Esophagus muscularis mucosa (tissue), 4 donors: ENCODE measurements around the gene RACGAP1.

Experiments
- EP300 ChIP-seq: sonication (generic); formaldehyde crosslinking; IDR thresholded peaks from one replicate; pipeline ENCODE4 v1.6.1; 2017; ENCODE audit warnings: antibody characterized with exemption
- POLR2A ChIP-seq: fragments of 450-650 bp; IDR thresholded peaks from one replicate; pipeline ENCODE4 v1.6.1; 2017; ENCODE audit warnings: antibody characterized with exemption, moderate library complexity, mild to moderate bottlenecking, low read depth
- POLR2AphosphoS5 ChIP-seq, 2 donors: sonication (generic); formaldehyde crosslinking; IDR thresholded peaks; one replicate each; pipeline ENCODE4 v1.6.1; 2017; ENCODE audit warnings: antibody characterized with exemption in 2 of 2
- TF ChIP-seq, protein P1 (sequence below), 3 experiments: fragments of 200-600 bp in 2 of 3; fragments of 450-650 bp in 1 of 3; sonication (generic) in 2 of 3; IDR thresholded peaks; one replicate each; pipeline ENCODE4 v1.5.1; 2017 to 2019; ENCODE audit warnings: antibody characterized with exemption in 3 of 3, mild to moderate bottlenecking in 2 of 3, moderate library complexity in 1 of 3

DNA sequence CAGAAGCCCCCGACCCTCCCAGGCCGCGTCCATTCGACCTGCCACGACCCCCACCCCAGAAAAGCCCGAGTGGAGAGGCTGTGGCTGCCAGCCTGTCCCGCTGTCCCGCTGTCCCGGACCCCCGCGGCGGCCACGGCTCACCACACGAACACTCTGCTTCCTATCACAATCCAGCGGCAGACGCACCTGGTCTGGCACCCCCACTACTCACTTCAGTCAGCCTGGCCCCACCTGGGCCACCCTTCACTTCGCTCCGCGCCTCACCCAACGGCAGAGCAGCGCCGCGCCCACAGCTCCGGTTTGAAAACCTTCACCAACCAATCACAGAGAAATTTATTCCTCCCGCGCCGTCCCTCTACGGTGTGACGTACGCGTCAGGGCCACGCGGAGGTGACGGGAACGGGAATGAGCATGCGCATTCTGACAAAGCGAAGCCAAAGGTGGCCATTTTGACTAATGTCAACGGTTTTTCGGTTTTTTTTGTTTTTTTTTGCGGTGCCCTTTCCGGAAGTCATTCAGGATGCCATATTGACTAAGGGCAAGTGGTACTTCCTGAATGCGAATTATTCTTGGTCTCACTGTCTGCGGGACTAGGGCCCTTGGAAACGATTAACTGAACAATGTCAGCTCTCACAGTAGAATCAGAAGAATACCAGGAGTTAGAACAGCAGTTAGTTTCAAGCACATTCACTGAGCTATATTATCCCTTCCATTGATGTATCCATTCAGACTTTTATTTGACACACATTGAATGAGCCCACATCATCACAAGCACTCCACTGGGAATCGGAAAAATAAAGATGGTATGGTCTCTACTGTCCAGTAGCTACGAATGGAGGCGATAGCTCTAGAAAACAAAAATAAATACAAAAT is at the start of gene RACGAP1:
- TF ChIP-seq, protein P1, sequence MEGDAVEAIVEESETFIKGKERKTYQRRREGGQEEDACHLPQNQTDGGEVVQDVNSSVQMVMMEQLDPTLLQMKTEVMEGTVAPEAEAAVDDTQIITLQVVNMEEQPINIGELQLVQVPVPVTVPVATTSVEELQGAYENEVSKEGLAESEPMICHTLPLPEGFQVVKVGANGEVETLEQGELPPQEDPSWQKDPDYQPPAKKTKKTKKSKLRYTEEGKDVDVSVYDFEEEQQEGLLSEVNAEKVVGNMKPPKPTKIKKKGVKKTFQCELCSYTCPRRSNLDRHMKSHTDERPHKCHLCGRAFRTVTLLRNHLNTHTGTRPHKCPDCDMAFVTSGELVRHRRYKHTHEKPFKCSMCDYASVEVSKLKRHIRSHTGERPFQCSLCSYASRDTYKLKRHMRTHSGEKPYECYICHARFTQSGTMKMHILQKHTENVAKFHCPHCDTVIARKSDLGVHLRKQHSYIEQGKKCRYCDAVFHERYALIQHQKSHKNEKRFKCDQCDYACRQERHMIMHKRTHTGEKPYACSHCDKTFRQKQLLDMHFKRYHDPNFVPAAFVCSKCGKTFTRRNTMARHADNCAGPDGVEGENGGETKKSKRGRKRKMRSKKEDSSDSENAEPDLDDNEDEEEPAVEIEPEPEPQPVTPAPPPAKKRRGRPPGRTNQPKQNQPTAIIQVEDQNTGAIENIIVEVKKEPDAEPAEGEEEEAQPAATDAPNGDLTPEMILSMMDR (IDR thresholded peaks at IDR 0.05), result peak in 1 of 3 experiments; percentile 27
- TF ChIP-seq EP300, result no peak
- peak; percentile 70 to 94 for TF ChIP-seq POLR2AphosphoS5 (IDR thresholded peaks at IDR 0.05)
- no peak for TF ChIP-seq POLR2A
